Mesenchymal stem cell (in vitro differentiated cells and primary cell): ENCODE measurements around the gene AKR1E2.

Experiments used
- DNase-seq: peaks from one replicate; pipeline ENCODE4 v3.0.0-alpha.2; 2013
- H2AFZ ChIP-seq: one replicate; pipeline ENCODE4 v1.6.1; 2013; ENCODE audit warnings: low read depth, mild to moderate bottlenecking, control low read depth, inconsistent platforms, low read length, moderate library complexity
- H2AK5ac ChIP-seq: 2 replicates; pipeline ENCODE4 v1.6.1; 2013; ENCODE audit warnings: low read length, moderate library complexity, mild to moderate bottlenecking, inconsistent platforms; ENCODE audit not compliant: severe bottlenecking
- H2BK120ac ChIP-seq: one replicate; pipeline ENCODE4 v1.6.1; 2013; ENCODE audit warnings: low read depth, mild to moderate bottlenecking, inconsistent platforms, low read length, moderate library complexity
- H2BK12ac ChIP-seq, 2 experiments: one replicate each; pipeline ENCODE4 v1.6.1; 2013; ENCODE audit warnings: inconsistent platforms in 2 of 2, low read length in 2 of 2, mild to moderate bottlenecking in 2 of 2, moderate library complexity in 2 of 2, control low read depth in 1 of 2
- H2BK15ac ChIP-seq: one replicate; pipeline ENCODE4 v1.6.1; 2013; ENCODE audit warnings: mild to moderate bottlenecking, low read depth, inconsistent platforms; ENCODE audit not compliant: poor library complexity, severe bottlenecking
- H2BK5ac ChIP-seq: 2 replicates; pipeline ENCODE4 v1.6.1; 2013; ENCODE audit warnings: low read depth, mild to moderate bottlenecking, low read length, control low read depth, inconsistent platforms; ENCODE audit not compliant: poor library complexity, severe bottlenecking
- H3K14ac ChIP-seq, 2 experiments: one replicate each; pipeline ENCODE4 v1.6.1; 2013; ENCODE audit warnings: inconsistent platforms in 2 of 2, low read length in 2 of 2, control low read depth in 1 of 2, mild to moderate bottlenecking in 1 of 2, moderate library complexity in 1 of 2
- H3K18ac ChIP-seq, 2 experiments: one replicate each; pipeline ENCODE4 v1.6.1; 2013; ENCODE audit warnings: inconsistent platforms in 2 of 2, low read length in 2 of 2, control low read depth in 1 of 2, low read depth in 1 of 2, mild to moderate bottlenecking in 1 of 2
- H3K23ac ChIP-seq, 2 experiments: one replicate each; pipeline ENCODE4 v1.6.1; 2013; ENCODE audit warnings: inconsistent platforms in 2 of 2, low read length in 2 of 2, mild to moderate bottlenecking in 2 of 2, moderate library complexity in 2 of 2, control low read depth in 1 of 2
- H3K27ac ChIP-seq: 2 replicates; pipeline ENCODE4 v1.5.1; 2013; ENCODE audit warnings: mild to moderate bottlenecking, moderate library complexity, low read length, control low read depth, inconsistent platforms; ENCODE audit not compliant: poor library complexity, severe bottlenecking
- H3K27me3 ChIP-seq, 2 experiments: 2 replicates each; pipeline versions ENCODE4 v1.6.1 to v1.7.0; 2013; ENCODE audit warnings: low read length in 2 of 2, mild to moderate bottlenecking in 2 of 2, moderate library complexity in 2 of 2, control low read depth in 1 of 2, inconsistent platforms in 1 of 2; ENCODE audit not compliant: control insufficient read depth in 1 of 2, insufficient read depth in 1 of 2
- H3K36me3 ChIP-seq, 2 experiments: 2 replicates each; pipeline versions ENCODE4 v1.6.1 to v1.7.0; 2013; ENCODE audit warnings: low read length in 2 of 2, control low read depth in 1 of 2, inconsistent platforms in 1 of 2, low read depth in 1 of 2, mild to moderate bottlenecking in 1 of 2; ENCODE audit not compliant: insufficient read depth in 2 of 2, control insufficient read depth in 1 of 2
- H3K4ac ChIP-seq, 2 experiments: one replicate each; pipeline ENCODE4 v1.6.1; 2013; ENCODE audit warnings: inconsistent platforms in 2 of 2, low read length in 2 of 2, mild to moderate bottlenecking in 2 of 2, moderate library complexity in 2 of 2, control low read depth in 1 of 2, low read depth in 1 of 2
- H3K4me1 ChIP-seq: 2 replicates; pipeline ENCODE4 v1.6.1; 2013; ENCODE audit warnings: low read depth, low read length, control low read depth; ENCODE audit not compliant: control insufficient read depth, insufficient read depth
- H3K4me2 ChIP-seq: 2 replicates; pipeline ENCODE4 v1.6.1; 2013; ENCODE audit warnings: low read length, mild to moderate bottlenecking, inconsistent platforms; ENCODE audit not compliant: poor library complexity, severe bottlenecking
- H3K4me3 ChIP-seq, 2 experiments: 2 replicates each; pipeline versions ENCODE4 v1.5.1 to v1.7.0; 2013; ENCODE audit warnings: low read length in 2 of 2, mild to moderate bottlenecking in 2 of 2, control low read depth in 1 of 2, low read depth in 1 of 2; ENCODE audit not compliant: insufficient read depth in 1 of 2
- H3K79me1 ChIP-seq: replicated peaks from 2 replicates; pipeline ENCODE4 v1.6.1; 2013; ENCODE audit warnings: mild to moderate bottlenecking, control low read depth, low read length, inconsistent platforms; ENCODE audit not compliant: poor library complexity, severe bottlenecking
- H3K9ac ChIP-seq: 2 replicates; pipeline ENCODE4 v1.7.0; 2013; ENCODE audit warnings: mild to moderate bottlenecking, low read length, moderate library complexity
- H3K9me3 ChIP-seq: 2 replicates; pipeline ENCODE4 v1.7.0; 2013; ENCODE audit warnings: mild to moderate bottlenecking, low read length; ENCODE audit not compliant: control insufficient read depth
- H4K8ac ChIP-seq: one replicate; pipeline ENCODE4 v1.6.1; 2013; ENCODE audit warnings: inconsistent platforms, mild to moderate bottlenecking, low read length, moderate library complexity
- H4K91ac ChIP-seq: one replicate; pipeline ENCODE4 v1.6.1; 2013; ENCODE audit warnings: mild to moderate bottlenecking, low read length, inconsistent platforms
- WGBS: methylation state at CpG from one replicate; pipeline ENCODE4 v1.1.7; 2013; ENCODE audit warnings: mixed read lengths; 5-methylcytosine and 5-hydroxymethylcytosine counted together

AKR1E2 gene

DNA sequence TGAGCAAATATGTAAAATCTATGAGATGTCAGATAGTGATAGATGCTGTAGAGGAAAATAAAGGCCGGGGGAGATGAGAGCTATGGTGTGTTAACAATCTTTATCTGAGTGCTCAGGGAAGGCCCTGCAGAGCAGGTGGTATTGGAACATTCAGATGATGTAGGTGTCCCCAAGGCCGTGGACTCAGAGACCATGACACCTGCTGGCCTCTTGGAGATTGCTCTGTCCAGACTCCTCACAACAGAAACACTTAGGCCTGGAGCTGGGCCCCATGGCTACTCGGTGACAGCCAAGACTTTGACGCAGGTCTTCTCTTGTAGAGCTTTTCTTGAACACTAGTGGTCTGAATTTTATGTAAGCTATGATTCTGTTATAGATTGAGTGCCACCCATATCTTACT, 13.3 kb downstream of the AKR1E2 start:
- no peak overlapping the region for H3K4ac ChIP-seq
- H3K27ac ChIP-seq = no peak overlapping the region
- no peaks in the 10 kb centered on the region for H3K9me3 ChIP-seq
- 68% methylated on average over 4 of the region's 4 CpGs for WGBS
- no peak overlapping the region for H4K8ac ChIP-seq
- no peaks in the 10 kb centered on the region for H3K79me1 ChIP-seq
- H2BK12ac ChIP-seq = no peak overlapping the region
- H3K27me3 ChIP-seq = no peaks in the 10 kb centered on the region
- H4K91ac ChIP-seq = no peak overlapping the region
- H3K4me2 ChIP-seq = no peak overlapping the region
- H3K36me3 ChIP-seq = peaks cover 21 to 77% of the 10 kb centered on the region in 2 experiments
- H3K4me3 ChIP-seq = no peak overlapping the region
- H3K4me1 ChIP-seq = peaks cover 1% of the 10 kb centered on the region
- H3K9ac ChIP-seq = no peak overlapping the region
- no peak overlapping the region for H3K23ac ChIP-seq
- no peak overlapping the region for H2BK120ac ChIP-seq
- no peak overlapping the region for H2AFZ ChIP-seq
- no peak overlapping the region for H2BK5ac ChIP-seq
- no peak overlapping the region for H2BK15ac ChIP-seq
- no peak overlapping the region for H2AK5ac ChIP-seq
- H3K18ac ChIP-seq = no peak overlapping the region
- H3K14ac ChIP-seq = no peak overlapping the region
- DNase-seq = no peak

DNA sequence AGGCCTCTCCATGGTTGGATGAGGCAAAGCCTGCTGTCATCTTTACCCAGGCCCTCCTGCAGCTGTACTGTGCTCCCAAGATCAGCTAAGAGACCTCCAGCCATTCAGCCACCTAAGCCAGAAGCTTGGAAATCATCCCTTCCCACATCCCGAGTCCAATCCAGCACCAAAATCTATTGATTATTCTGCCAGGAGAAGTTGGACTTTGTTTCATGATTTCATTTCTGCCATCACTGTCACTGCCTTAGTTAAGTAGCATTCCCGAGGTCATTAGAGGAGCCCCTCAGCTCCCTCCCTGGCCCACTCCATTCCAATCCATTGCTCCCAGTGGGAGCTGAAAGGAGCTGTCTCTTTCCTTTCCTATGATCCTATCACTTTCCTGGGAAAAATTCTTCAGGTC, 14.1 kb downstream of the AKR1E2 start:
- Histone ChIP-seq H2BK15ac (no peak overlapping the region), H3K4me2 (no peak overlapping the region), H3K4me3 (no peak overlapping the region), H2AK5ac (no peak overlapping the region), H4K8ac (no peak overlapping the region), H3K18ac (no peak overlapping the region), H3K4ac (no peak overlapping the region), H3K23ac (no peak overlapping the region), H3K27ac (no peak overlapping the region), H3K27me3 (no peaks in the 10 kb centered on the region), H2BK5ac (no peak overlapping the region), H3K36me3 (peaks cover 23 to 69% of the 10 kb centered on the region in 2 experiments), H2AFZ (no peak overlapping the region), H2BK12ac (no peak overlapping the region), H3K79me1 (no peaks in the 10 kb centered on the region), H3K14ac (no peak overlapping the region), H3K9me3 (no peaks in the 10 kb centered on the region), H3K4me1 (peaks cover 1% of the 10 kb centered on the region), H2BK120ac (no peak overlapping the region), H3K9ac (no peak overlapping the region), H4K91ac (no peak overlapping the region)
- DNase-seq = no peak
- WGBS = 91% methylated on average over 2 of the region's 2 CpGs

DNA sequence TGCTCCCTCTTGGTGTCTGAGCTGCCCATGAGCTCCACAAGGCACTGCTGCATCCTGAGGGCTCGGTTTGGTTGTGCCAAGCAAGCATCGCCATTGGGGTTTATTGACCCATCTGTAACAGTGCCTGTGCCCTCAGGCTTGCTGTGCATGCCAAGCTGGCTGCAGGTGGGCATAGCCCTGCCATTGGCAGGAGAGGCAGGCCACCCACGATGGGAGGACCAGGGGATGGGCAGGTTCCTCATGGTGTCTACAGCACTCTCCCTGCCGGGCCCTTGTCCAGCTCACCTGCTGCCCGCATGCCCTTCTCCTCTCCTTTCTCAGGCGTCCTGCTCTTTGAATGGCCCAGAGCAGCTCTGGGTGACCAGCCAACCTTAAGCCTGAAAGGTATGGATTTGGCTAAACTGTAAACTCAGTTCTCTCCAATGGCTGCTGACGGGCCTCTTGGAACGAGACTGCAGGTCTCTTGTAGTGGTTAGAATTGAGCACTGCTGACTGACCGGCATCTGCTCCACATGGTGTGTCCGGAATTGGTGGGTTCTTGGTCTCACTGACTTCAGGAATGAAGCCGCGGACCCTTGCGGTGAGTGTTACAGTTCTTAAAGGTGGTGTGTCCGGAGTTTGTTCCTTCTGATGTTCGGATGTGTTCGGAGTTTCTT, 17.6 kb downstream of the AKR1E2 start:
- Histone ChIP-seq H2BK15ac (no peak overlapping the region), H2AK5ac (no peak overlapping the region), H4K8ac (no peak overlapping the region), H3K4me3 (no peak overlapping the region), H3K18ac (no peak overlapping the region), H2BK5ac (no peak overlapping the region), H2BK12ac (no peak overlapping the region), H3K27ac (no peak overlapping the region), H3K14ac (no peak overlapping the region), H3K36me3 (peaks cover 12 to 36% of the 10 kb centered on the region in 2 experiments), H3K79me1 (no peaks in the 10 kb centered on the region), H2AFZ (no peak overlapping the region), H3K4me2 (no peak overlapping the region), H4K91ac (no peak overlapping the region), H3K27me3 (no peaks in the 10 kb centered on the region), H3K23ac (no peak overlapping the region), H3K9me3 (no peaks in the 10 kb centered on the region), H2BK120ac (no peak overlapping the region), H3K4ac (no peak overlapping the region), H3K9ac (no peak overlapping the region), H3K4me1 (peaks cover 4% of the 10 kb centered on the region)
- 94% methylated on average over 16 of the region's 16 CpGs for WGBS
- no peak for DNase-seq

DNA sequence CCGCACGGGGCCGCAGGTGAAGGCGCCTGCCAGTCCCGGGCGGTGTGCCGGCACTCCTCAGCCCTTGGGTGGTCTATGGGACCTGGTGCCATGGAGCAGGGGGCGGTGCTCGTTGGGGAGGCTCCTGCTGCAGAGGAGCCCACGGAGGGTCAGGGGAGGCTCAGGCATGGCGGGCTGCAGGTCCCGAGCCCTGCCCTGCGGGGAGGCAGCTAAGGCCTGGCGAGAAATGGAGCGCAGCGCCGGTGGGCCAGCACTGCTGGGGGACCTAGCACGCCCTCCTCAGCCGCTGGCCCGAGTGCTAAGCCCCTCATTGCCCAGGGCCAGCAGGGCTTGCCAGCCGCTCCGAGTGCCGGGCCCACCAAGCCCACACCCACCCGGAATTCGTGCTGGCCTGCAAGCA, 18.9 kb downstream of the AKR1E2 start:
- Histone ChIP-seq H3K18ac (no peak overlapping the region), H3K79me1 (no peaks in the 10 kb centered on the region), H3K4me3 (no peak overlapping the region), H4K8ac (no peak overlapping the region), H3K9ac (no peak overlapping the region), H3K4me2 (no peak overlapping the region), H2BK15ac (no peak overlapping the region), H3K27me3 (no peaks in the 10 kb centered on the region), H3K9me3 (no peaks in the 10 kb centered on the region), H2BK12ac (no peak overlapping the region), H2BK5ac (no peak overlapping the region), H2AFZ (no peak overlapping the region), H2BK120ac (no peak overlapping the region), H3K4me1 (peaks cover 6% of the 10 kb centered on the region), H2AK5ac (no peak overlapping the region), H3K27ac (no peak overlapping the region), H3K23ac (no peak overlapping the region), H4K91ac (no peak overlapping the region), H3K14ac (no peak overlapping the region), H3K36me3 (peaks cover 12 to 26% of the 10 kb centered on the region in 2 experiments), H3K4ac (no peak overlapping the region)
- DNase-seq = no peak
- 89% methylated on average over 24 of the region's 25 CpGs for WGBS
